NCI-H2171 (cell line): Measurements from ENCODE around the gene EP300.

Experiments used
- DNase-seq: peaks from one replicate; lab custom pipeline; 2025; lab: John Stamatoyannopoulos, UW

The EP300 gene

GRCh38 chr22:41206719-41207118 is 114.3 kb downstream of the EP300 start:
- no peak for DNase-seq

DNA sequence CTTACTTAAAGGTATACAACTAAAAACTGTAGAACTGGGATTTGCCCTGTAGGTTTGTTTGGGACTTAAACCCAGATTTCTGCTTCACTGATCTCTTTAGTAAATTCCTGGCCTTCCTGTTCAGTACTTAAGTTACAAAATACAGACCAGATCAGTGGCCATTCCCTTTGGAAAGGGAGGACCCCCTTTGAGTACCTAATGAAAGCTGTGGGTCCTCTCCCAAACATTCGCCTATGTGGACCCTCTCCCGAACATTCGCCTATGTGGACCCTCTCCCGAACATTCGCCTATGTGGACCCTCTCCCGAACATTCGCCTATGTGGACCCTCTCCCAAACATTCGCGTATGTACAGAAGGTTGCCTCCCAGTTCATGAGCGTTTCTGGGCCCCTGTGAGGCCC is 123.0 kb downstream of the EP300 start:
- no peak for DNase-seq

DNA sequence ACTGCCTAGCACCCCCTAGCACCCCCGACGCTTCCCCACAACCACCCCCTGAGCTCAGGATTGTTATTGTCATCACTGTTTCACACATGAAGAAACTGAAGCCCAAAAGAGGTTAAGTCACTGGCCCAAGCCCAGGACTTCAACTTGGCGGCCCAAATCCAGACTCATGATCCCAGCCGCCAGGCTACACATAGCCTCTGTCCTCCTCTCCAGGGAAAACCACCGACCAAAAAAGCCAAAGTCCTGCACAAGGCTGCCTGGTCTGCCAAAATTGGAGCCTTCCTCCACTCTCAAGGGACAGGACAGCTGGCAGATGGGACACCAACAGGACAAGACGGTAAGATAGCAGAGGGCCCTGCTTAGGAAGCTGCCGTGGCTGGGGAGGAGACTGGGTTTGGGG is 123.5 kb downstream of the EP300 start:
- no peak for DNase-seq

GRCh38 chr22:41216984-41217383 is 124.6 kb downstream of the EP300 start:
- no peak for DNase-seq

DNA sequence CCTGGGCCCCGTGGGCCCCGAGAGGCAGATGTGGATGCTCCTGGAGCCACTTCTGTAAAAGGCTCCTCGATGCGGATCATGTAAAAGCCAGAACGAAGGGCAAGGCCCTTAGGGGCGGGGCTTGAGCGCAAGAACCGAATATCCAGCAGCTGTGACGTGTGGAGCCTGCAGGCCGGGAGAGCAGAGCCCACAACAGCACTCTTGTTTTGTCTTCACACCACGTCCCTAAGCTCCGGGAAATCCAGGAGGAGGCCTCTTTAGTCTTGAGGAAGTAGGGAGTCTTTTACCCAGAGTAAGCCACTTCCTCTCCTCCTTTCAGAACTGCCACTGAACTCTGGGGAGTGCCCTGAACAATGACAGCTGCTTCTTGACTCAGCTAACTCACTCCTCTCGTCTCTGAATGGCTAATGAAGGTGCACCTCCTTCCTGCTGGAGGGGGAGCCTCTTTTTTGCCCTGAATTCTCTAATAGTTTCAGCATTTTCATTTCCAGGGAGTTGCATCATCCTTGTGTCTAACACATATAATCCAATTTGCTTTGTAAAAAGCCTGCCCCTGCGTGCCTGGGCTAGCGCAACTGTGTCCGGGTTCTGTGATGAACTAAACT is 125.3 kb downstream of the EP300 start:
- DNase-seq: no peak

DNA sequence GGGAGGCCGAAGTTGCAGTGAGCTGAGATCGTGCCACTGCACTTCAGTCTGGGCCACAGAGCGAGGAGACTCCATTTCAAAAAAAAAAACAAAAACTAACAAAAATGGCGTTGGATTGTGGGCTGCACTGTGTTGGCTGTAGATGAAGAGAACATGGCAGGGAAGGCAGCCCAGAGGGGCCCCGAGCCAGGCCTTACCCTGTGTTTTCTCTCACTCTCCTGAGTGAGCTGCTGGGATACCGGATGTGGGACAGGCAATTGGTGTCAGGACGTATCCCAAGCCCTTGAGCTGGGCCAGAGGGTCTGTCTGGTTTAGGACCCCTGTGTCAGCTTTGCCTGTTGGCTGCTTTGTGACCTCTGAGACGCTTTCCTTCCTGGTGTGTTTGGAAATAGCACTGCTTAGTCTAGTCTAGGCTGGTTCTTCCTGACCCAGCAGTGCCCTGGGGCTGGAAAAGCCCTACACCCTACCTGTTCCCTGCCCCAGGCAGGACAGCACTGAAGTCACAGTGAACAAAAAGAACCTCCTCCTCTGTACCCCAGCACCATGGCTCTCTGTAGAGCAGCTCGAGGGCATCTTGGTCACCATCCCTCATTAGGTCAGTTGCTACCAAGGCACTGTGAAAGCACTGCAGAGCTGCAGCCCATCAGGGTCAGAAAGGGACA is 130.6 kb downstream of the EP300 start:
- DNase-seq: no peak

DNA sequence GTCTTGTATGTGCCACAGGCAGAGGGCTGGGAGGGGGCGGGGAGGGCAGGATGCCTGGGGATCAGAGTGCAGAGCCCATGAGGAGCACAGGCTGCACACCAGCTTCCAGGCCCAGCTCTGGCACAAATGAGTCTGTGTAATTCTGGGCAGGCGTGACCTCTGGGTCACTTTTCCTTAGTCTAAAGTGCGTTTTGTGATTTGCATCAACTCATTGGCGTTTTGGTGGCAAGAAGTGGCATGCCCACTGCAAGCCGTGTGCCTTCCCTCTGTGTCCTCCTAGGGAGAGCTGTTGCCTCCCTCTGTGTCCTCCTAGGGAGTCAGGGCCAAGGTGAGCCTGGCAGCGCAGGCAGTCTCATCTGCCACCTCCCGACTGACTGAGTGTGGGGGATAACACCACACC is 131.1 kb downstream of the EP300 start:
- no peak for DNase-seq

DNA sequence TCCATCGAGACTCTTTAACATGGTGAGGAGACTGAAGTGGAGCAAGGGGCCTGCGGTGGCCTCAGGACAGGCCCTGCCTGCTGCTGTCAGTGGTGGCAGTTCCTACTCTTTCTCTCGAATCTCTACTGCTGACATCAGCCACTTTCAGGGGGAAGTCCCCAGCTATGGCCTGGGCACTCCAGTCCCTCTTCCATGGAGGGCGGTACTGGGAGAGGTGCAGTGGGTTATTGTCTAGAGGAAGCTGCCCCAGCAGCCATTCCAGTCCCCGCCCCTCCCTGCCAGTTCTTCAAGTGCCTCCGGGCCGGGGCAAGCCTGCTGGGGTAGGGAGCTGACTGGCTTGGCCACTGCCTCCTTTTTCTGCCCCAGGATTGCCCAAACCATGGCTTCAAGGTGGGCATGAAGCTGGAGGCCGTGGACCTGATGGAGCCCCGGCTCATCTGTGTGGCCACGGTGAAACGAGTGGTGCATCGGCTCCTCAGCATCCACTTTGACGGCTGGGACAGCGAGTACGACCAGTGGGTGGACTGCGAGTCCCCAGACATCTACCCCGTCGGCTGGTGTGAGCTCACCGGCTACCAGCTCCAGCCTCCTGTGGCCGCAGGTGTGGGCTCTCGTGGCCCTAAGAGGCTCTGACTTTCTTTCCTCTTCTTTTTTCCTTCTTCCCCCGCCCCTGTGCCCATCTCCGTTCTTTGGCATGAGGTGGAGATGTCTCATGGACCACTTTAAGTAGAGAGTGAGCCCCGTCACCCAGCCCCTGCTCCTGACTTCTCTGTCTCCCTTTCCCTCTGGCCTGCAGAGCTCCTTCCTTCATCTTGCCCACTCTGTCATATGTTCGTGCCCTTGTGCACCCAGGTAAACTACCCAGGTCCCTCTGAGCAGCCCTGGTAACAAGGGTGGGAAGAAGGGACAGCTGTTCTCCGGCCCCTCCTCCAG is 134.6 kb downstream of the EP300 start:
- no peak for DNase-seq

DNA sequence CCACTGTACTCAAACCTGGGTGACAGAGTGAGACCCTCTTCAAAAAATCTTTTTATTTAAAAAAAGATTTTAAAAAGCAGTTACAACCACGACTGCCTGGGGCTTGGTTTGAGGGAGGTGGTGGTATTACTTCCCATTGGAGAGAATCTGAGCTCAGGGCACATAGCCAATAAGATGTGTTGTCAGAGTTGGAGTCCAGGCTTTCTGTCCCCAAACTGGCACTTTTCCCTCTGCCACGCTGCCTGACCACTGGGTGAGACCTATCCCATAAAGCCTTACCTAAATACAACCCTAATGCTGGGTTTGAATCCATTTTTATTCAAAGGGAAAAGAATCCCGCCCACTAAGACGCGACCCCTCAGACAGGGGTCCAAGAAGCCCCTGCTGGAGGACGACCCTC is 136.8 kb downstream of the EP300 start:
- no peak for DNase-seq
